Activated naive CD4-positive, alpha-beta T cell treated with Interleukin-2 at 50 U/mL for 16 hours (primary cell): ENCODE results near the gene PRAMEF8.
"Not testable (repeated sequence)": the region's sequence is repeated elsewhere in the genome, so short reads cannot be mapped to it uniquely, and the experiment has no call there.

Source experiments
- DNase-seq: peaks from one replicate; pipeline ENCODE4 v3.0.0-alpha.2; 2020

Gene PRAMEF8

DNA sequence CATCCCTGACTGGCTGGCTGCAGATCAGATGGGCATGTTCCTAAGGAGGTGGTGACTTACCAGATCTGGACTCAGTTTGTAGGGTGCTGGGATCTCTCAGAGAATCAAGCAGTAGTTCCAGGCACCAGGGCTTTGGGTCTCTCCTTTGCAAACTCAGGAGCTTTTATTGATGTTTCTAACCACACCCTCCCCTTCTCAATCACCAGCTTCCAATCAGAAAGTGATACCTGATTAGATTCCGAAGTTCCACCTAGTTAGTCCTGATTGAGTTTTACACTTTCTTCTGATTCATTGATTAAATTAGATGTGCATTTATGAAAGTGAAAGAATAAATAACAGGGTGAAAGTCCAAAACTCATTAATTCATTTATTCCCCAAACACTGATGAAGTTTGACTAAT is at the start of gene PRAMEF8:
Gene PRAMEF8 (minus strand): TSS at position 101 of the 400 bp plus-strand sequence. CDS start 1,046 bp downstream, outside the sequence.
- not testable (repeated sequence) for DNase-seq

DNA sequence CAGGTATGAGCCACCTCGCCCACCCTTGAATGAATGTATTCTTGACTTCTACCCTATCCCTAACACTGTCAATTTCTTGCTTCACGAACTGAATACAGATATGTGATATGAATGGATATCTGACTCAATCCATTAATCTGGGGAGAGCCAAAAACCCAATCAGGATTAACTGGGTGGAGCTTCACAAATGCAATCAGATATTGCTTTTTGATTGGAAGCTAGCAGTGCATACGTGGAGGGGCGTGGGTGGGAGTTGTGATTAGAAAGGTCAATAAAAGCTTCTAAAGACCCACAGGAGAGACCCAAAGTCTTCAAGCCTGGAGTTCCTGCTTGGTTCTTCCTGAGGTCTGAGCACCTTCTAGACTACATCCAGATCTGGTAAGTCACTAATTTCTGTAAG is 30.3 kb upstream of the PRAMEF8 start, which contains the start of gene PRAMEF15:
Gene PRAMEF15 (plus strand): TSS at position 301 of the 400 bp plus-strand sequence. CDS start 2,827 bp downstream, outside the sequence.
- DNase-seq: not testable (repeated sequence)

DNA sequence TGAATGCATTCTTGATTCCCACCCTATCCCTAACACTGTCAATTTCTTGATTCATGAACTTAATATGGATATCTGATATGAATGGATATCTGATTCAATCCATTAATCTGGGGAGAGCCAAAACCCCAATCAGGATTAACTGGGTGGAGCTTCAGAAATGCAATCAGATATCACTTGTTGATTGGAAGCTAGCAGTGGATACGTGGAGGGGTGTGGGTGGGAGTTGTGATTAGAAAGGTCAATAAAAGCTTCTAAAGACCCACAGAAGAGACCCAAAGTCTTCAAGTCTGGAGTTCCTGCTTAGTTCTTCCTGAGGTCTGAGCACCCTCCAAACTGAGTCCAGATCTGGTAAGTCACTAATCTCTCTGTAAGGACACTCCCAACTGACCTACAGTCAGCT is 18.3 kb upstream of the PRAMEF8 start, which contains the start of gene PRAMEF33:
Gene PRAMEF33 (plus strand): TSS at position 301 of the 400 bp plus-strand sequence. CDS start 2,416 bp downstream, outside the sequence.
- not testable (repeated sequence) for DNase-seq

DNA sequence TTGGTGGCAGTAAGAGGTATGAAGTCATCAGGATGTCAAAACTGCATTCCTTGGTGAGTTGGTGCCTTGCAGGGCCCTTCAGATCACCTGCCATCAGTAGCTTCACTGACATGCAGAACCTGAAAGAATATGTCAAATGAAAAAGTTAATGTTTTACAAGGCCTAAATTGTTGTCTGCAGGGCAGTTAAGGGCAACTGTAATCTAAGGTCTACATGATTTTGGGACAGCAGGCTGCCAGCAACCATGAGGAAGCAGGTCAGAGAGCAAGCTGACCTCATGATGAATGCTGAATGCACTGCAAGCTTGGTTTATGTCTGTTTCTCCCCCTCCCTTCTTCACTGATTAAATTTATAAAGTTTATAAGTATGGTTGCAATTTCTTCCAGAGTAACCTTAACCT is 17.3 kb upstream of the PRAMEF8 start:
- not testable (repeated sequence) for DNase-seq

DNA sequence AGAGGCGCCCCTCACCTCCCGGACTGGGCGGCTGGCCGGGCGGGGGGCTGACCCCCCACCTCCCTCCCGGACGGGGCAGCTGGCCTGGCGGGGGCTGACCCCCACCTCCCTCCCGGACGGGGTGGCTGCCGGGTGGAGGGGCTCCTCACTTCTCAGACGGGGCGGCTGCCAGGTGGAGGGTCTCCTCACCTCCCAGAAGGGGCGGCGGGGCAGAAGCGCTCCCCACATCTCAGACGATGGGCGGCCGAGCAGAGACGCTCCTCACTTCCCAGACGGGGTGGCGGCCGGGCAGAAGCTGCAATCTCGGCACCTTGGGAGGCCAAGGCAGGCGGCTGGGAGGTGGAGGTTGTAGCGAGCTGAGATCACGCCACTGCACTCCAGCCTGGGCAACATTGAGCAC is 13.8 kb upstream of the PRAMEF8 start:
- DNase-seq: not testable (repeated sequence)

DNA sequence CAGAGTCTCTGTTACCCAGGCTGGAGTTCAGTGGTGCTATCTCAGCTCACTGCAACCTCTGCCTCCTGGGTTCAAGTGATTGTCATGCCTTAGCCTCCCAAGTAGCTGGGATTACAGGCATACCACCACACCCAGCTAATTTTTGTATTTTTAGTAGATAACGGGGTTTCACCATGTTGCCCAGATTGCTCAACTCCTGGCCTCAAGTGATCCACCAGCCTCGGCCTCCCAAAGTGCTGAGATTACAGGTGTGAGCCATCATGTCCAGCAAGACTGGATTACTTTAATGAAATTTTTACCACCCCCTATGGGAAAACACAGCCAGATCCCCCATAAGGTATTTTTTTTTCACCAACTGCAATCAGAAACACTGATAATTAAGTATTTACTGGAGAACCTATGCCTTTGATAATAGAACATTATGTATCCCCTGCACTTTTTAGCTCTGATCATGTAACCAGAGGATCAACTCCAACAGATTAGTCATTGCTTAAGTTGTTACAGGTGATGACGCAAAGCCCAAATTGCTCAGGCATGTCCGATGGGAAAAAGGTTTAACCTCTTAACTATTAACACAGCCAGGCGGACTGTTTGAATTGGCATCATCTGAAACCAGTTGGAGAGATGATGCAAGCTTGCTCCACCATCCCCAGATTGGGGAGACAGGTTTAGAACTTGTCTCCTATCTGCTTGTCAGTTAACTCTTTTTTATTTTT is 12.4 kb upstream of the PRAMEF8 start:
- not testable (repeated sequence) for DNase-seq

DNA sequence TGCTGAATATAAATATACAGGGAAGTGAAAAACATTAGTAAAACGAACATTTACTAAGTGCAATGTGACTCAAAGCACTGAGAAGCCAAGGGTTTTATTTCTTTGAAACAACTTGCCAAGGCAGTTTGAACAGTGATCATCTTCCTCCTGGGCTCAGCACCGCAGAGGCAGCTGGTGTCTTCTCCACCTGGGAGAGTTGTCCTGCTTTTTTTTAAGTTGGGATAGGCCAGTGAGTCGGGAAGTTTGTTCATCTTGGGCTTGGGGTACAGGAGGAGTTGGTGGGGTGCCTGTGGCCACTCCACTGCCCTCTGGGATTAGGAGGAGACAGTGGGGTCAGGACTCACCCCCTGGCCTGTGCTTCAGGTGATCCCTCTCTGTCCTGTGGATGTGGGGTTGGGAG is 4.1 kb upstream of the PRAMEF8 start:
- DNase-seq: not testable (repeated sequence)

DNA sequence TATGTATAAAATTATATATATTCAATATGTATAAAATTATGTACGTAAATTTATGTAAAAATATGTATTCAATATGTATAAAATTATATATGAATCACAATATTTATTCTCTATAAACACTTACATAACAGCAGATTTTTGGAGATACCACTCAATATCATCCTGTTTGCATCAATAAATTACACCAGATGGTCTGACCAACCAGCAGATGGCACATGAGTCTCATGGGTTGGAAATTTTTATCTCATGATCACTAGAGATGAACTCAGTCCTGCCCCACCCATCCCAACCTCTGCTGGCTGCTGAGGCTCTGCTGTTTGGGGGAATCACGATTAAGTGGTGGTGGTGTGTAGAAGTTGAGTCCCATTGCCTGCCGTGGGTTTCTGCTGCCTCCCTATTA is 5.3 kb downstream of the PRAMEF8 start:
- not testable (repeated sequence) for DNase-seq

DNA sequence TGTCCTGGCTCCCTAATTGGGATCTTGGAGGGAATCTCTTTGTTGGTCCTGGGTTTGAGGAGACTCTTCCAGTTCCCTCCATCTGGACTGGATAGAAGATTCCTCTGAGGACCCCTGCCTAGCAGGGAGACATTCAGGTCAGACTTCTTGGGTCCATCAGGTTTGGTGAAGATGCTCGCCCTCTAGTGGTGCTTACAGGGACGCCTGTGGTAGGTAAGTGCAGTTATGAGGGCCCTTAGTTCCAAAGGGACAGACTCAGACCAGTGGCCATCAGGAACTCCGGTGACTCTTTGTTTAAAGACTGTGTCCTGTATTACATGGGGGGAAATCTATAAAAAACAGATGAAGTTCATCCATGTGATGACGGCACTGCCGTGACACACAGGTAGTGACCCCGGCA is 7.9 kb downstream of the PRAMEF8 start:
- DNase-seq: not testable (repeated sequence)

DNA sequence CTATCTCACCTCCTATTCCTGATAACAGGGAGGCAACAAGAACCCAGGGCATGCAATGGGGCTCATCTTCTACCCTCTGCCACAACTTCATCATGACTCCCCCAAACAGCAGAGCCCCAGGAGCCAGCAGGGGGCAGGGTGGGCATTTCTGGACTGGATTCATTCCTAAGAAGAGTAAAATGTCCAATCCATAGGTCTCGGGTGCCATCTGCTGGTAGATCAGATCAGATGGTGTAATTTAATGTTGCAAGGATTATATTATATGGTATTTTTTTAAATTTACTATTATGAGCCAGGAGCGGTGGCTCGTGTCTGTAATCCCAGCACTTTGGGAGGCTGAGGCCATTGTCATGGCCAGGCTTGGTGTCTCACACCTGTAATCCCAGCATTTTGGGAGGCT is 19.8 kb downstream of the PRAMEF8 start:
- DNase-seq: not testable (repeated sequence)

DNA sequence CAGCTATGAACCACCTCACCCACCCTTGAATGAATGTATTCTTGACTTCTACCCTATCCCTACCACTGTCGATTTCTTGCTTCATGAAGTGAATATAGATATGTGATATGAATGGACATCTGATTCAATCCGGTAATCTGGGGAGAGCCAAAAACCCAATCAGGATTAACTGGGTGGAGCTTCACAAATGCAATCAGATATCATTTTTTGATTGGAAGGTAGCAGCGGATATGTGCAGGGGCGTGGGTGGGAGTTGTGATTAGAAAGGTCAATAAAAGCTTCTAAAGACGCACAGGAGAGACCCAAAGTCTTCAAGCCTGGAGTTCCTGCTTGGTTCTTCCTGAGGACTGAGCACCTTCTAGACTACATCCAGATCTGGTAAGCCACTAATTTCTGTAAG is 31.0 kb downstream of the PRAMEF8 start, which contains the start of gene PRAMEF5:
Gene PRAMEF5 (plus strand): TSS at position 301 of the 400 bp plus-strand sequence. CDS start 5,071 bp downstream, outside the sequence.
- not testable (repeated sequence) for DNase-seq

DNA sequence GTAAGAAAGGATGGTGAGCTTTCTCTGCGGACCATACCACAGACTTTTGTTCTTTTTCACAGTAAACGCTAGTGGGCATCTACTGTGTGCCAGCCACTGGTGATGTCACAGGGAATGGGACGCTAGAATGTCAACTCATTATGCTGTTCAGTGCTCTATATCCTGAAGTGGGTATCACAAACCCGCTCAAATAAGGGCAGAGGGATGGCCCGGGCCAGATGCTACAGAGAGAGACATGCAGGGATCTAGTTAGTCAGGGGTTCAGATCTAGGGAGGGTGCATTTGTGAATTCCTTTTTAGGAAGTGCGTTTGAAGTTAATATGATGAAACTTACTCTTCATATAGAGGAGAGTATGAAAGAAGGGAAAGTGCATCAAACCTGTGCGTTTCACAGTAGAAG is 37.8 kb downstream of the PRAMEF8 start:
- not testable (repeated sequence) for DNase-seq

DNA sequence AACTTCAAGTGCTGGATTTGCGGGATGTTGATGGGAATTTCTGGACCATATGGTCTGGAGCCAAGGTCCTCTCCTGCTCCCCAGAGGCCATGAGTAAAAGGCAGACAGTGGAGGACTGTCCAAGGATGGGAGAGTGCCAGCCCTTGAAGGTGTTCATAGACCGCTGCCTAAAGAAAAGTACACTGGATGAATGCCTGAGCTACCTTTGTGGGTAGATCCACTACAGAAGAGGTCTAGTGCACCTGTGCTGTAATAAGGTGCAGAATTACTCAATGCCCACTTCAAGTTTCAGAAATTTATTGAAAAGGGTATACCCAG is 38.4 kb downstream of the PRAMEF8 start:
- DNase-seq: not testable (repeated sequence)

DNA sequence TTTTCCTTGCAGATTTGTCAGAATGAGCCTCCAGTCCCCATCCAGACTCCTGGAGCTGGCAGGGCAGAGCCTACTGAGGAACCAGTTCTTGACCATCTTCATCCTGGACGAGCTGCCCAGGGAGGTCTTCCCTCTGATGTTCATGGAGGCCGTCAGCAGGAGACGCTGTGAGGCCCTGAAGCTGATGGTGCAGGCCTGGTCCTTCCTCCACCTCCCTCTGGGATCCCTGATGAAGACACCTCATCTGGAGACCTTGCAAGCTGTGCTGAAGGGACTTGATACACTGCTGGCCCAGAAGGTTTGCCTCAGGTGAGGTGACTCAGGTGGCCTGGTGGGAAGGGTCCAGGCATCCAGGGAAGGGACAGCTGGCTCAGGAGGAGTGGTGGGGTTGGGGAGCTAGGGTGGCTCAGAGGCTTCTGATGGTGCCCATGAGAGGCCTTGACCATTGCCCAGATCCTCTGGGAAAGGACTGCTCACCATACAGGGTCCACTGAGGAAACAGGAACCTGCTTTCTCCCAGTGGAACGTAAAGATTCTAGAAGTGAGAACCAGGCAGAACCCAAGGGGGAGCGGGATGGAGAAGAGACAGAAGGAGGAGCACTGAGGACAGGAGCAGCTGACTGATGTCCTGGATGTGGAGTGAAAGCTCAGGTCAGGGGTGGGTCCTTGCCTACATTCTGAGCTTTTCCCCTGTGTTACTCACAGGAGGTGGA is 38.9 kb downstream of the PRAMEF8 start:
- not testable (repeated sequence) for DNase-seq

DNA sequence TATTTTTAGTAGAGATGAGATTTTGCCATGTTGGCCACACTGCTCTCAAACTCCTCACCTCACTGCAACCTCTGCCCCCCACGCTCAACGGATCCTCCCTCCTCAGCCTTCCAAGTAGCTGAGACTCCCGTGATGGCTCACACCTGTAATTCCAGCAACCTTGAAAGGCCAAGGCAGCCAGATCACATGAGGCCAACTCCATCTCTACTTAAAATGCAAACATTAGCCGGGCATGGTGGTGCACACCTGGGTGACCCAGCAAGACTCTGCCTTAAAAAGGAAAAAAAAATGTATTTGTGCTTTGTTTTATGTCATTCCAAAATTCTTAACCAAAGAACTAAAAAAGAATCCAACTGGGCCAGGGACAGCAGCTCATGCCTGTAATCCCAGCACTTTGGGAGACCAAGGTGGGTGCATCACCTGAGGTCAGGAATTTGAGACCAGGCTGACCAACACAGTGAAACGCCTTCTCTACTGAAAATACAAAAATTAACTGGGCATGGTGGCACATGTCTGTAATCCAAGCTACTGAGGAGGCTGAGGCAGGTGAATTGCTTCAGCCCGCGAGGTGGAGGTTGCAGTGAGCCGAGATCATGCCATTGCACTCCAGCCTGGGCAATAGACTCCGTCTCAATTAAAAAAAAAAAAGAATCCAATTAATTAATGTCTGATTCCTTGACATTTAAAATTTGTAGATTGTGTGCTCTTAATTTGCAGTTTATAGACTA is 41.2 kb downstream of the PRAMEF8 start:
- DNase-seq: not testable (repeated sequence)

DNA sequence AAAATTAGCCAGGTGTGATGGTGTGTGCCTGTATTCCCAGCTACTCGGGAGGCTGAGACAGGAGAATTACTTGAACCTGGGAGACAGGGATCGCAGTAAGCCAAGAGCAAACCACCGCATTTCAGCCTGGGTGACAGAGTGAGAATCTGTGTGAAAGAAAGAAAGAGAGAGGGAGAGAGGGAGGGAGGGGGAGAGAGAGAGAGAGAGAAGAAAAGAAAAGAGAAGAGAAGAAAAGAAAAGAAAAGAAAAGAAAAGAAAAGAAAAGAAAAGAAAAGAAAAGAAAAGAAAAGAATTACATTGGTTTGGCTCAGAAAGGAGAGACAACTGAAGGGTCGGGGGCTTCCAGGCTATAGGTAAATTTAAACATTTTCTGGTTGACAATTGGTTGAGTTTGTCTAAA is 45.3 kb downstream of the PRAMEF8 start:
- DNase-seq: not testable (repeated sequence)

DNA sequence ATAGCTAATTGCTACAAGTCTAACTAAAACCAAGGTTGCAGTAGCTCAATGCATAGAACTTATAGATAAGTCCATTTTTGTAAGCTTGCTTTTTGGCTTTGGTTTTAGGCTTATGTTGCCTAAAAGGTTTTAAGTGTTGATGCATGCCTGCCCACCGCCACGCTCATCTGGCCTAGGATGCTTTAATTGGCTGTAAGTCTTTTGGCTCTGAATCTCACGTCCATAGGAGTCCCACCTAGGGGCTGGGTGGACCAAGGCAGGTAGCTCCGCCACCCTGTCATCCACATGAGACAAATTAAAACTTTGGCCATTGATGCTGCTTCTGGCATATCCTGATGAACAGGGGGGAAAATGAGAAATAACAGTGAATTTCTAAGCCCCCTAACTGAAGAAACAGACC is 47.4 kb downstream of the PRAMEF8 start:
- not testable (repeated sequence) for DNase-seq

DNA sequence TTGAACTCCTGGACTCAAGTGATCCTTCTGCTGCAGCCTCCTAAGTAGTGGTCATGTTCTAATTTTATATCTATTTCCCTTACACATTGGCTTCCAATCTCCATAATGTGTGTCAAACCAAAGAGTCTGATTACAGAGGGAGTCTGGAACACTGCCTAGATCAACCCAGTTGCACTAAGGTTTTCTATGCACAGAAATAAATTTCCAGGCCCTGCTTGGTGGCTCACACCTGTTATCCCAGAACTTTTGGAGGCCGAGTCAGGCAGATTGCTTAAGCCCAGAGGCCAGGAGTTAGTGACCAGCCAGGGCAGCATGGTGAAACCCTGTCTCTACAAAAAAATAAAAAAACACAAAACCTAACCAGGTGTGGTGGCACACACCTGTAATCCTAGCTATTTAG is 50.9 kb downstream of the PRAMEF8 start:
- not testable (repeated sequence) for DNase-seq

DNA sequence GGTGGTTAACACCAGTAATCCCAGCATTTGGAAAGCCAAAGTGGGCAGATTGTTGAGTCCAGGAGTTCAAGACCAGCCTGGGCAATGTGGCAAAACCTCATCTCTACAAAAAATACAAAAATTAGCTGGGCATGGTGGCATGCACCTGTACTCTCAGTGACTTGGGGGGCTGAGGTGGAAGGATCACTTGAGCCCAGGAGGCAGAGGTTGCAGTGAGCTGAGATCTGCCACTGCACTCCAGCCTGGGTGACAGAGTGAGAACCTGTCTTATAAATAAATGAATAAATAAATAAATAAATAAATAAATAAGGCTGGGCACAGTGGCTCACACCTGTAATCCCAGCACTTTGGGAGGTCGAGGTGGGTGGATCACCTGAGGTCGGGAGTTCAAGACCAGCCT is 52.9 kb downstream of the PRAMEF8 start:
- not testable (repeated sequence) for DNase-seq
